VCaP (cell line): Measurements from ENCODE around the gene PCDH9.

ENCODE experiments used
- H3K27ac ChIP-seq: fragments of 450-650 bp; 2 replicates; pipeline ENCODE4 v1.5.1; 2017
- CTCF ChIP-seq: fragments of 450-650 bp; conservative IDR thresholded peaks from 2 replicates; pipeline ENCODE4 v1.5.1; 2017; ENCODE audit warnings: mild to moderate bottlenecking, moderate library complexity

The PCDH9 gene

DNA sequence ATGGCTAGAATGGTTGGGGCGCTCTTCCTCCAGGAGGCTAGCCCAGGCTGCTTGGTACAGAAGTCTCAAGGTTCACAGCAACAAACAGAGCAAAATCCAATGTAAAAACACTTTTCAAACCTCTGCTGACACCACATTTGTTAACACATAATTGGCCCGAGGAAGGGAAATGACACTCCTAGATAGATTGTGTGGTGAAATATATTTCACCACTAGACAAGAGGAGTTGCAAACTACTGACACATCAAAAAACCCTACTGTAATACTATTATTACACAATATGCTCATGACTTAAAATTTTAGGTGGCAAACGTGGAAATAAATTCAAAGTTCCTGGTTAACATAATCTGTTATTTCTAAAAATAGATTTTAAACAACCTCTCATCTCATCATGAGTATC, 643.6 kb downstream of the PCDH9 start:
- no peak for TF ChIP-seq CTCF
- no peak overlapping the region for H3K27ac ChIP-seq

GRCh38 chr13:66585669-66586203, 644.4 kb downstream of the PCDH9 start:
- H3K27ac ChIP-seq: no peak overlapping the region

GRCh38 chr13:66581675-66582074, 648.5 kb downstream of the PCDH9 start:
- TF ChIP-seq CTCF: no peak
- H3K27ac ChIP-seq: no peak overlapping the region

More at GRCh38 chr13:66585669-66586203, 644.4 kb downstream of the PCDH9 start:
- no peak for TF ChIP-seq CTCF

- no peak overlapping the region for H3K27ac ChIP-seq
- no peak for TF ChIP-seq CTCF
Measured at GRCh38 chr13:66578305-66578704, 651.8 kb downstream of the PCDH9 start.

- TF ChIP-seq CTCF: no peak
- no peak overlapping the region for H3K27ac ChIP-seq
Measured at GRCh38 chr13:66577358-66577757, 652.8 kb downstream of the PCDH9 start.

DNA sequence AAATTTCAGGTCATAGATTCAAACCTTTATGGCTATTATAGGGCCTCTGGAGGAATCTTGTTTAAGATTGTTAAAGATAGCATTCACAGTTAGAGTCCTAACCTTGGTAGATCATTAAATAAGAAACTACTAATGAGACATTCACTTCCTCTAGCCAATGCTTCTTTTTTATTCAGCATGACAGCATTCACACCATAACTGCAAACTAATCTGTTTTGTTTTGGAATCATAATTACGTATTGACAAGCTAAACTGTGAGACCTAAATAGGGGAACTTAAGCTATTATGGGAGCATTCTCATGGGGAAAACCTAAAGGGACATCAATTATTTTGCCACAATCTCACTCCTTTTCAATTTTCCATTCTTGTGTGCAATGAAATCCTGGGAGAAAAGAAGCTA, 653.8 kb downstream of the PCDH9 start:
- H3K27ac ChIP-seq: no peak overlapping the region

GRCh38 chr13:66574606-66575005, 655.5 kb downstream of the PCDH9 start:
- H3K27ac ChIP-seq: no peak overlapping the region
- TF ChIP-seq CTCF: no peak

More for the DNA sequence above, 653.8 kb downstream of the PCDH9 start:
- TF ChIP-seq CTCF: no peak
